ENCODE data around the gene OR52A5.

The OR52A5 gene

GRCh38 chr11:5115339-5115738 lies 22.8 kb downstream of the OR52A5 start:
- no peak for ATAC-seq

- no peak for ATAC-seq
Measured at GRCh38 chr11:5107285-5107684, 30.9 kb downstream of the OR52A5 start.

- no peak for ATAC-seq
Measured at GRCh38 chr11:5103066-5103465, 35.1 kb downstream of the OR52A5 start.

- no peak for ATAC-seq
Measured at GRCh38 chr11:5102246-5102645, 35.9 kb downstream of the OR52A5 start.

GRCh38 chr11:5096011-5096410 lies 42.1 kb downstream of the OR52A5 start:
- ATAC-seq = no peak

- no peak for ATAC-seq
Measured at GRCh38 chr11:5092821-5093585, 45.2 kb downstream of the OR52A5 start.

- ATAC-seq = no peak
Measured at GRCh38 chr11:5090668-5091067, 47.5 kb downstream of the OR52A5 start.

GRCh38 chr11:5088556-5088955 lies 49.6 kb downstream of the OR52A5 start:
- ATAC-seq = no peak

GRCh38 chr11:5083602-5084001 lies 54.6 kb downstream of the OR52A5 start:
- ATAC-seq = no peak

- ATAC-seq = no peak
Measured at GRCh38 chr11:5081405-5081804, 56.8 kb downstream of the OR52A5 start.

Measured in activated CD4-positive, CD25-positive, alpha-beta regulatory T cell treated with anti-CD3 and anti-CD28 coated beads, Interleukin-2, amount 50 U/mL, for 24 hours (primary cell).